Stimulated activated CD8-positive, alpha-beta memory T cell treated with anti-CD3 and anti-CD28 coated beads, Interleukin-2, amount 100 ng/mL, for 48 hours (primary cell): ENCODE results near the gene IP6K3.

Source experiments
- DNase-seq, 2 donors: peaks; one replicate each; pipeline ENCODE4 v3.0.0-alpha.2; 2020; ENCODE audit warnings: low read depth in 2 of 2

Gene IP6K3

DNA sequence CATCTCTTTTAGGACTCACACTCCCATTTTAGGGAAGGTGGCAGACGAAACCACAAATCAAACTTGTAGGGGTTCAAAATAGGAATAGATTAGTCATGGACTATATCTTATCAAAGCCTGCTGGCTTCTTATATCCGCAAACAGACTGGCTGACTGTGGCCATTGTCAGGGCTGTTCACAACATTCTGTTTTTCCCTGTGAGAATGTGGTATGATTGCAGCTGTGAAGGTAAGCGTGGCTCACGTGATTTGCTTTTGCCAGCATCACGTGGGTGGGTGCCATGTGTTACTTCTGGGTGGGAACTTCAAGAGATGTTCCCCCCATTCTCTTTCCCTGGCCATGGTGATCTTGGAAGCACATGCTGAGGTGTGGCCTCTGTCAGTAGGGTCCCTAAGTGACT, 5.9 kb downstream of the IP6K3 start:
- DNase-seq = no peak

DNA sequence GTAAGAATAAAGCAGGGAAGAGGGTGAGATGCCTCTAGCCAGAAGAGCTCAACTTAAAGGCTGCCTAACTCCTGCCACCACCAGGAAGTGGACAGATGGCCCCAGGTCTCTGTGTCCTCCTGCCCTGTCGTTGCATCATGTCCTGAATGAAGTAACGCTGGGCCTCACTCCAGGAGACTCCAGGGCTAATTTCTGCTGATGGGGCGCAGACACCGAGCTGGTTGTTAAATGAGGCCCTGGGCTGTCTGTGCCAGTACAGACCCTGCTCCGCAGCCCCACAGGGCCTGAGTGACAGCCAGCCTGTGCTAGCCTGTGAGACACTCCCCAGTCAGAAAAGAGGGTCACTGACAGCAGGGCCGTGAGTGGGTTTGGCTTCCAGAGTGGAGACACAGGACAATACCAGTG, 6.5 kb downstream of the IP6K3 start:
- DNase-seq = no peak

DNA sequence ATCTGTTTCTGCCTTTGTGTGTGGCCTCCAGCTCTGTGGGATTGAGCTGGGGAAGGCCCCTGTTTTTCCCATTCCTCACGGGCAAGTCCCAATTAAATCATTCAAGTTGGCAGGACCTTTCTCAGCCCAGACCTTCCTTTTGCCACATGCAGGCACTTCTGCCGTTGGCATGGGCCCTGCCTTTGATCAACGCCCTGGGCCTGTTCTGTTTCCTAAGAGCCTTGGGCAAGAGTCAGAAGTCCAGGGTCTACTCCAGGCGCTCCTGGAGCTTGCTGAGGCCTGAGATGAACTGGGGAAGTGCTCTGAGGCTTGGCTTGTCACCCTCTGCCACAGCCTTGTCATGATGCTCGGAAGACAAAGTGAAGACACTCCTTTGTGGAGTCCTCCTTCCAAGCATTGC, 7.1 kb downstream of the IP6K3 start:
- no peak for DNase-seq

DNA sequence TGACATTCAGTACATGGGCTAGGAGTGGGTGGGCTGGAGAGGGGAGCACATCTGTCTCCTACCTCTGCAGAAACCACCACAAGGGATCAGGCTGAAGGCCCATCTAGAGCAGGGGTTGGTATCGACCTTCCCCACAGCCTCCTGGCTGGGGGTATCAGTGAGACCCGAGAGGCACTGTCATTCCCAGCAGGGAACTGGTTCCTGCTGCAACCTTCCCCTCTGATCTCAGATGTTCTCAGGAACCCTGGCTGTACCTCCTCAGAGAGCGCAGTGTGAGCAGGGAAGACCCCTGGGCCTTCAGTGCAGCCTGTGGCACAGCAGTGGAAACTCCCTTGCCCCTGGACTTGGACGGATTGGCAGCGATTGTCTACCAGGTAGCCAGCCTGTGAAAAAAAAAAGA, 7.8 kb downstream of the IP6K3 start:
- DNase-seq = no peak

DNA sequence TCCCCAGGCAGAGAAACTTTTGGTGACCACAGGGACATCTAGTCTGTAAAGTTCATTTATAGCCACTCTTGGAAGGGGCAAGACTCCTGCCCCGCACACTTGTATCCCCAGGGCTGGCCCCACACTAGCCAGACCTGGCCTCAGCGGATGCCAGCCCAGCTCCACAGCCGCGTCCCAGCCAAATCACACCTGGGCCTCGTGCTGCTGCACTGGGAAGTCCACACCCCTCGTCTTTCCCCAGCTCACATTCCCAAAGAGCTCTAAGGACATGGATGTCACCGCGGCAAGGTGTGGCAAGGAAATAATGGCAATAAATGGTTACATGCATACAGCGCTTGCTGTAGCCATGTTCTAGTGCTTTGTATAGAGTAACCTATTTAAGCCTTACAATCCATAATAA, 8.6 kb downstream of the IP6K3 start:
- no peak for DNase-seq

DNA sequence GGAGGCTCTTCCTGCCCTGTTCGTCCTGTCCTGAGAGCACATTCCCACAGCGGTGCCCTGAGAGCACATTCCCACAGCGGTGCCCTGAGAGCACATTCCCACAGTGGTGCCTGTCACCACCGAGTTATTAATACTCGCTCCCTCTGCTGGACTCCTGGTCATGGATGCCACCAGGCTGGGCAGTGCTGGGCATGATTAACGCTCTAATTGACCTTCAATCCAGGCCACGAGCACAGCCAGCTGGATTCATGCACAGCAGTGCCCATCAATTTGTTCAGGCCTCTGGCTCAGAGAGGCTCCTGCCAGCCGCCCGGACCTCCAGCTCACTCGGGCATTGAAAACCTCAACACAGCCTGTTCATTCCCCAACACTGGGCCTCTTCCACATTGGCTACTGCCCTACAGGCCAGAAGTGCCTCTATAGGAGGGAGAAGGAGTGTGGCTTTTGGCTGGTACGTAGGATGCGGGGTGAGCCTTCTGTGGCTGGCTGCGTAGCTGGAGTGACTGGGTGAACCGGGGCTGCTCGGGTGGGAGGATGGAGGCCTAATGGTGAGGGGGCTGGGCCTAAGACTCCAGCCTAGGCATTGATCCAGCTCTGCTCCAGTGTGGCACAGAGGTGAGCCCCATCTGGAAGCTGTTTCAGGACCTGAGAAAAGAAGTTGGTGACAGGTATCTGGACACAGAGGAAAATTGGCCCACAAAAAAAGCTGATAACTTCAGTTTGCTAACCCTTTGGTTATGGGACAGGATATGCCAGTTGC, 9.3 kb downstream of the IP6K3 start:
- no peak for DNase-seq

DNA sequence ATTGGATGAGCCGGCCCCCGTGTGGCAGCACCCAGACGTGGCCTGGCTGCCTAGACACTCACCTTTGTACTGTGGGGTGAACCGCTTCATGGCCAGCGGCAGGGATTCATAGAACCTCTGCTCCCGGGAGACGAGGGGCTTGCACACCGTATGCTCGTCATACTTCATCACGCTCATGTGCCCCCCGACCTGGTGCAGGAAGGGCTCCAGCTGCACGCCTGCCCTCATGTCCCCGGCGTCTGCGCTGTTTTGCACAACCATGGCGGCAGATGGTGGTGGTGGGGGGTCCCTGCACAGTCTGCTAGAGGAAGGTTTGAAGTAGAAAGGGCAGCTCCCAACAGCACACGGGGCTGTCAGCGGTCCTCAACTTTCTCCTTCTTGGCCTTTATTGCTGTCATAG, 11.5 kb downstream of the IP6K3 start:
- DNase-seq = no peak

DNA sequence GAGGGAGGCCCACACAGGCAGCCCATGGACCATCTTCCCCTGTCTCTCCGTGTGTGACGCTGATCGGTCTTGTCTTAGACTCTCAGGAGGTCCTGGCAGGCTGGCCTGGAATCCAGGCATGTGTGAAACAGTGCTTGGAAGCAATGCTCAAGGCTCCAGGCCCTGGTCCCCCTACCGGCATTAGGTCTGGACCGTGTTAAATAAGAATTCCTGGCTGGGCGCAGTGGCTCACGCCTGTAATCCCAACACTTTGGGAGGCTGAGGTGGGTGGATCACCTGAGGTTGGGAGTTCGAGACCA, 13.0 kb downstream of the IP6K3 start:
- DNase-seq = no peak

DNA sequence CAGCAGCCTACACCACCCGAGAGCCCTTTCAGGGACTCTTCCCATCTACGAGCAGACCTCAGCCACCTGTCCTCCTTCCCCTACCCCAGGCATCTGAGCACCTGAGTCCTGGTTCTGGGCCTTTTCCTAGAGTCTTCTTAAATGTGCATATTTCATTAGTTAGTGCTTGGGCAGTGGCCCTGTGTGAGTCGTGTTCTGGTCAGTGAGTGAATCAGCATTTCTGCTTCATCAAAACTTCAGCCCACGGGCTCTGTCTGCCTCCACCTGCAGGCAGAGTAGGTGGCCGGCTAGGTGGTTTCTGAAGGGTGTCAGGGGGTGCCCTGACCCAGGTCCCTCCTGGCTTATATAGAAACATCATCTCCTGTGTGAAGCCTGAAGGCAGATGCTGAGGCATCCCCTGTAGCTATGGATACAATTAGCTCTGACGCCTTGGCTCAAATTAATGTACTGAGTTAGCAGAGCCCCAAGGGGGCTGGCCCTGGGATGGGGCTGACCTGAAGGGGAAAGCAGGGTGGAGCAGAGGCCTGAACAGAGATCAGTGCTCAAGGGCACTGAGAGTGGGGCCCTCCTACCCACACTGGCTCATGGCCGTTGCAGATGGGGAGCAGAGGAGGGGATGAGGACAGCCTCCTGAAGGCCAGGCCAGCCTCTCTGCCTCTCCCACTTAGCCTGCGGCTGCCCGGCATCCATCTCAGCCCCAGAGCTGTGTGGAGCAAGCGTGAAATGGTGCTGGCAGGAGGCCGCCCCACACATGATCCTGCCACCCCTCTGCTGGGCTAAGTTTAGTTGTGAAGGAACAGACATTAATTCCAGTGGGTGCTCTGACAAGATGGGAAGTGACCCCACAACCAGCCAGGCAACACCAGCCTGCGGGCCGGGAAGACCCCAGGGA, 13.6 kb downstream of the IP6K3 start:
- no peak for DNase-seq

DNA sequence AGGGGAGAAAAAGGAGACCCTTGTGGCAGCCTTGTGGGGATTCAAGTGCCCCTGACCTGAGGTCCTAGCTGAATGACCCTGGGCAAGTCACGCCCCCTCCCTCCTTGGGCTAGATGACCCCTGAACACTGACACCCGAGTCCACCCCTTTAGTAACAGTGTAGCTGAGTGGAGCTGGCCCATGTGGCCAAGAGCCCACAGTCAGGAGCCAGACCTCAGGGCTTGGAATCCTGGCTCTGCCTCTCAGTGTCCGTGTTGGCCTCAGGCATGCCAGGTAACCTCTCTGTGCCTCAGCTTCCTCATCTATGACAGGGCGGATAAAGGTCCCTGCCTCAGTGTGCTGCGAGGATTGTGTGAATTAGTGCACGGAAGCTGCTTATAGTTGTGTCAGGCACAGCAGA, 14.3 kb downstream of the IP6K3 start:
- DNase-seq = no peak

DNA sequence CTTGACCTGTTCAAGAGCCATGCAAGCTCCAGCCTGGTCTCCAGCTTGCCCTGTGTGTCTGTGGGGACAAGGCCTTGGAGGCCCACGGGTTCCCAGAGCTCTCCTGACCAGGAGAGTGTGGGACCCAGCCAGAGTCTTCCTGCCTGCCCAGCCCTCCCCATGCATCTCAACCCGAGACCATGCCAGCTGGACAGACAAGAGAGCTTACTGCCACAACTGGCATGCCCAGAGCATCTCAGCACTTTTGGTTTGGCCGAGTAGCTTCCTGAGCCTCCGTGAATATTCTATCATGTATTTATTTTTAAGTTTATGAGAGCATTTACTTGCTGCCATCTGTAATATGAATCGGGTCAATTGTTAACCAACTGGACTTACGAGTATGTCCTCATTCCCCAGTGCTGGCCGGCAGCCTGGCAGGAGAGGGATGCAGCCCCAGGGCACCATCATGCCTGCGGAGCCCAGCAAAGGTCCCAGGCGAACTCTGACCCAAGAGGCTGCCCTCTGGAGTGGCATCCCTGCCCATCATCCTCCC, 14.9 kb downstream of the IP6K3 start:
- no peak for DNase-seq

DNA sequence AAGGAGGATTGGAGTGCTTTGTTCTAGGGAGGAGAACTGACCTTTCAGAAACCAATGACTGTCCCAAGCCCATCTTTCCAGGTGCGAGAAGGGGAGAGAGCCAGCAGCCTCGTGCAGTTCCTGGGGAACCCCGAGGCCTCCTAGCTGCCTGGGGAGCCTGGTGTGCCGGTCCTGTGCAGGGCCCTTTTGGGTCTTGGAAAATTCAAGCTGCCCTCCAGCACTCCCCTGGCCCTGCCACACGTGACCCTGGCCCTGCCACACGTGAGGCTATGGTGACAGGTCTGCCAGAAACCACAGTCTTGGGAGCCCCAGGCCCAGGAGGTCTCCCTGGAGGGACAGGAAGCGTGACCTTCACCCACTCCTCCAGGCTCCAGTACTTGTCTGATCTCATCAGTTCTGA, 15.7 kb downstream of the IP6K3 start:
- DNase-seq = no peak

DNA sequence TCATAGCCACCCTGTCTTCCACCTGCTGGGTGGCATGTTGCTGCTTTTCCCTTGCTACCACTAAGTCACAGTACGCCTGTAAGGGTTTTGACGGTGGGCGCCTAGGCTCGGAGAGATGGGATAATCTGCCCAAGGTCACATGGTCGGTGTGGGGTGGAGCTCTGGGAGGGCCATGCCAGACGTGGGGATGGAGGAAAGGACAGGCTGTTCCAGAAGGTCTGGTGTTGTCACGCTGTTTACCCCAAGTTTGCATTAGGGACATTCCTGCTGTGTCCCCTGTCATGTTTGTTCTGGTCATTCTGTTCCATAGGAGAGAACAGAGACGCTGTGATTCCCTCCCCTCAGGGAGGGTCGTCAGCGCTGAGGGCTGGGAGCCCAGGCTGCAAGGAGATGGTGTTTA, 16.1 kb downstream of the IP6K3 start:
- DNase-seq = no peak

DNA sequence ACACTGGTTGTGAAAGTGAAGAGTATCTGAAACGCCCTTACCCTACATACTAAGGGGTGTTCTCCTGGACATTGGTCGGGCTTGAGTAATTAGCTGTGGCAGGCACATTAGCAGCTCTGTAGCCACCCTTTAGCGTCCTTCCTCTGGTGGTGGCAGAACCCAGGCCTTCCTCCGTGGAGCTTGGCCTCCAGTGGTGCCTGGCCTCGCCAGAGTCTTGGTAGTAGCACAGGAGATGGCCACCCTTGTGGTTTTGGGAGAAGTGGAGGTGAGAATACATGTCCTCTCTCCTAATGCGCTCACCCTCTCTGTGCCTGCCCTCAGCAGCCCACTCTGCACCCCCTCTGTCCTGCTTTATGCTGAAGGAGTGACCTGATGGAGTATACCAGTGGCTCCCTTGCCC, 17.6 kb downstream of the IP6K3 start:
- no peak for DNase-seq

DNA sequence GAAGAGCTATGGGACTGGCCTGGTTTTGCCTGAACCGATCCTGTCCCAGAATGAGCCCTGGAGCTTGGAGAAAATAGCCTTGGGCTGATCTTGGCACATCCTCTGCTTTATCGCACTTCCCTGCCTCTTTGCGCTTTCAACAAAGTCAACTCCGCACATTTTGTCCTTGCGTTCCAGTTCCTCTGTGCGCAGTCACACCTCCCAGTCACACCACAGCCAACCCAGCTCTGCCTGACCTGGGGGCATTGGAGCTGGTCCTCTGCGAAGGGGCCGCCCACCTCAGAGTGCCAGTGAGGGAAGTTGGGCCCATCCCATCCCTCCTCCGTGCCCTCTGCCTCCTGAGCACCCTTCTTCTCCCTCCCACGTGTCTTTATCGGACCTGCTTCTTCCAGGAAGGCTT, 18.3 kb downstream of the IP6K3 start:
- no peak for DNase-seq

DNA sequence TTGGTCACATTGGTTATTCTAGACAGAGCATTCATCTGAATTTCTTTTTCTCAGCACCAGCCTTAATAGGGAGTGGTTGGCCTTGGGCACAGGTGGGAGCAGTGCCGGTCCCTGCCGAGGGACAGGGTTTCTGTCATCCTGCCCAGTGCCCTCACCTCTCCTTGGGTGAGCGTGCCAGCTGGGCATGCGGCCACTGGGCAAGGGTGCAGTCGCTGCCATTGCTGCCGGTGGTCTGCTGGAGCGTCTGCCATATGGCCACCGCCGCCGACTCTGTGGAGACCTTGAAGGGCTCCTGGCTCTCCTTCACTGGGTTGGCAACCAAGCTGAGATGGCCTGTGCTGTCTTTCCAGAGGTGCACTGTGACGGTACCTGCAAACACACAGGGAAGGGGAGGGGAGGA, 18.8 kb downstream of the IP6K3 start:
- no peak for DNase-seq

DNA sequence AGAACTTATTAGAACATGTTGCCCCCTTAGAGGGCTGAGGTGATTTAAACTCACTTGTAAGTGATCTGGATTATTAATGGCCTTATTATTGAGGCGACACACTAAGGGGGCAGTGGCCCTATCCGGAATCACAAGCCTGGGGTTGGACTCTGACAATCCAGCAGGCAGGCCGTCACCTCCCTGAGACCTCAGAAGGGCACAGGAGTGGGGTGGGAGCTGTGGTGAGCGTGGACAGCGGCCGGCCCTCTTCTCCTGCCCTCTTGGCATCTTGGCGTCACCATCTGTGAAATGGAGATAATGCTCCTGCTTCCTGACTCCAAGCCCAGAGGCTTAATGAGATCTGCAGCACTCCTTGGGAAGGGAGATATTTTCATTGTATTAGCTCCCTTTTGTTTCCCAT, 19.6 kb downstream of the IP6K3 start:
- DNase-seq = no peak

DNA sequence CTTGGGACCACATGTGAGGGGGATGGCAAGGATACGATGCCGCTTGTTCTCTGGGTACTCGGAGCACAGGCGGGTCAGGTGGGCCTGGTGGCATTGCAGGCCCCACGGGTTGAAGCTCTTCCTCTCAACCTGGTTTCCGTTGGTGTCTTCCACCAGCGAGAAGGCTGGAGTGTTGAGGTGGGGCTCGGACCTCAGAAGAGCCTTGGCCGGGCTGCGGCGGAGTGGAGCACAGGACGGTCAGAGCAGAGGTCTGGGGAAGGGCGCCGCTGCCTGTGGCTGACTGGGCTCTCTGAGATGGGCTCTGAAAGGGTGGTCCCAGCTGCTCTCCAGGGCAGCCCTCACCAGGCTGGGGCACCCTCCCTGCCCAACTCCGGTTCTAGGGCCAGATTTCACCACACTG, 20.0 kb downstream of the IP6K3 start:
- DNase-seq = no peak

DNA sequence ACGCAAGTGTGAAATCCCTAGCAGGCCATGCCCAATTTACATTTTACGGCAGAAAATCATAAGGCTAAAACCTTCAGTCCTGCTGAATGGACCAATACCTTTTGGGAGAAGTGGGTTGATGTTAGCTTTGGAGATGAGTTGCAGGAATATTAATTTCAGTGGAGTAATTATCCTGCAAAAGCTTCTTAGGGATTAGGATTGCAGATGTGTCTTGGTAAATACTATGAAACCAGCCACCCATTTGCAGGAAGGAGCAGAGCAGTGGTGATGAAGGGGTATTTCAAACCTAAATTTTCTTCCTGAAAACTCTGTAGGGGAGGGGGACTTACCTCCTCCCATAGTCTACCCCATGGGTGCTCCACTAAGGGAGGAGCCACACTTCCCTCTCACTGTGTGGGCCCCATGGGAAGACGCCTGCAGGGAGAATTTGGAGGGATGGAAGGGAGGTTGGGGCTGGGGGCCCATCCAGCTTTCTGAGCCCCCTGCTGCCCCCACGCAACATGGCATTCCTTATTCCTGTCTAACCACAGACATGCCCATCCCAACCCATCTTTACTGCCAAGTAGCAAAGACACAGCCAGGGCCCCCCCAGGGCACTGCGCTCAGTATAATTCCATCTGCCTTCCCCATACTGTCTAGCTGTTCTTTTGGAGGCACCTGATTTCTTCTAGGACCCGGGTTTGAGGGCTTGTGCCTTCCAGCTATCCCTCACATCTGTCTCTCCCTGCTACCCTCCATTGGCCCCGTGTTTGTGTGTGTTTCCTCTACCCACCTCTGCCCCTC, 20.6 kb downstream of the IP6K3 start:
- DNase-seq = no peak

DNA sequence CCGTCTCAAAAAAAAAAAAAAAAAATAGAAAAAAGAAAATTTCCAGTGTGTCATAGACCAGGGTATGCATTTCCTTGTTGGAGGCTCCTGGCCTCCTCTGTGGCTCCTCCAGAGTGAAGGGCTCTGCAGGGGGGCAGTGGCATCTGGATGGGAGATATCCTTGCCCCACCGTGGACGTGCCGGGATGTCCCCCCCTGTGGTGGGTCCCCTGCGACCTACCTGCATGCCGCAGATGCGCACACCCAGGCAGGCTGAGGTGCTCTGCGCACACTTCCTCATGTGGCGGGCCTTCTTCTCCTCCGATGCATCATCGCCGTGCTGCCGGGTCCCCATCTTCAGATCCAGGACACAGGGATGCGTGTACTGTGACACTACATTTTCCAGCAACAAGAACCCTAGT, 21.5 kb downstream of the IP6K3 start:
- DNase-seq = no peak

DNA sequence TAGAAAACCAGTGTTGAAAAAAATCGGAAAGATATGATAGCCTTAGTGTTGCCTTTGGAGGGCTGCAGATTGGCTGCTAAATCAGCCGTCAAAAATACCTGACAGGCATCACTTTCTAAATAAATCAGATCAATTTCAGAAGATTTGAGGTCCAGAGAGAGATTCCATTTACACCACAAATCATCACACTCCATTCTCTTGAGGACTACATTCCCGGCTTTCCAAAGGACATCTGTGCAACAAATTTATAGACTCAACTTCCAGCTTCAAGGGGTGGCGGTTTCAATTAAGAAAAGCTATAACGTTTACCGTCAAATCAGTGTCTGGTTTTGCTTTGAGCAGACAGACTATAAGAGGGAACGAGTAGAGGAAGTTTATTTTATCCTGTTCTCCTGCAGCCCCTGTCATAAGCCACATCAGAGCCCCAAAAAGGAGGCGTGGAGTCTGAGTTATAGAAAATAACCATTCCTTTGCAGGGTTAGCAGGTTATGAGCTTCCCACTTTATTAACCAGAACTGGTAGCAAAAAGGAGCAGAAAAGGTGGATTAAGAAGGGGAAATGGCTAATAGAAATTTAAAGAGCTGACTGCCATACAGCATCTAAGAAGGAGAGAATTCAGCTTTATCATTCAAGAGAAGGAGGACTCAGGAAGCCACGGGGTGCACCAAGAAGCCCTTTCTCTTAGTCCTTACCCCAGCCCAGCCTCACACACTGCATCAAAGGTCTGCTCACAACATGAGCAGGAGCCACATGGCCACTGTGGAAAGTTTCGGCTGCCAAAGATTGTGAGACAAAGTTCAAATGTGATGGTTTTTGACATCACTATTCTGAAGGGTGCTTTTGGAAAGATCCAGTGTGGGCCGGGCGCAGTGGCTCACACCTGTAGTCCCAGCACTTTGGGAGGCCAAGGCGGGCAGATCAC, 22.3 kb downstream of the IP6K3 start:
- no peak for DNase-seq
